H4 (cell line): ENCODE data around the gene PIWIL4. TPM values are rescaled to one million over a fixed set of nuclear protein-coding genes. Genes with fewer than 3 reads are reported as not detected.
"Not testable (repeated sequence)": the region's sequence is repeated elsewhere in the genome, so short reads cannot be mapped to it uniquely, and the experiment has no call there.

Source experiments
- DNase-seq: peaks from one replicate; pipeline ENCODE4 v3.0.0-alpha.2; 2015; ENCODE audit warnings: low spot score
- total RNA-seq: library from RNA; depleted of rRNA; stranded (reverse); fragments of >200 nt; shearing (Covaris generic); gene quantifications from 2 replicates; pipeline ENCODE4 v1.2.3, GENCODE V29; 2014

PIWIL4 gene
- total RNA-seq, 1 experiment from 2014 or later: not detected

DNA sequence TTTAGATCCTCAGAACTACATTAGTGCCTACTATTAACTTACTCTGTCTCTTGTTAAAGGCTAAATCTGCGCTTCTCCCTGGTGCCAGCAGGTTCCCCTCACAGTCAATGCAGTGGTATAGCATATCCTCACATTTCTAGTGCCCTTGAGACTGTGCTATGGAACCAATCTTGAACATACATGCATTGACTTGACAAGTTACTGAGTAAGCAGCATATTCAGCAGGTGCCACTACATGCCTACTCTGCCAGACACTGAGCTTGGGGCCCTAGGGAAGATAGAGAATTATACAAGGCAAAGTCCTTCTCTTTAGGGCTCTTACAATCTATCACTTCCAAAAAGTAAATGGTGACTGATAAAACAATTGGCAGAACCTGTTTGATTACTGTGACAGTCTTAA, 20.3 kb upstream of the PIWIL4 start:
- no peak for DNase-seq

DNA sequence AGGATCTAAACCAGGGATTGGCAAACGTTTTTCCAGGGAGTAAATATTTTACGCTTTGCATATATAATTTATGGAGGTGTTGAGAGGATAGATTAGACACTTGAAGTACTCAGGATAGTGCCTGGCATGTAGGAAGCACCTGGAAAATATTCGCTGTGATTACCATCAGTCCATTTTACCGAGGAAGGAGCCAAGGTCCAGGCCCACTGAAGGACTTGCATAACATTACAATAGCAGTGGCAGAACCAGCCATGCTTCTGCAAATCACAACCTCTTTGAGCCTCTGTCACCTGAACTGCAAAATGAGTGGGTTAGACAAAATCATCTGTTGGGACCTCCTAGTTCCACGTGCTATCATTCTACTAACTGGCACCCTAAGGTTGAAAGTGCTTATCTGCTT, 18.0 kb upstream of the PIWIL4 start:
- DNase-seq: no peak

DNA sequence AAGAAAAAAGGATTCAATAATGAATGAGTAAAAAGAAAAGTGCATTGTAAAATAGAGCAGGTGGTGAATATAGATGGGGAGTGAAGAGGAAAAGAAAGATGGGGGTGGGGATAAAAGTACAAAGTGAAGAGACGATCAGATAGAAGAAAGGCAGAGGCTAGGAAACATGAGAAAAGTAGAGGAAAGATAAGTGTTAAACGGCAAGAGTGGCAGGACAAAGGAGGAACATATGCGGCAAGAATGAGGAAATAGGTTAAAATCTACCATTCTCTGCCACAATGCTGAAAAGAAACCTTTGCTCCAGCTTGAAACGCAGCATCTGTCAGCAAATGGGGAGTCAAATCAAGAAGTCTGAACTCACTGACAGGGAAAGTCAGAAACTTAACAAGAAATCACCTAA, 16.7 kb upstream of the PIWIL4 start:
- DNase-seq: no peak

DNA sequence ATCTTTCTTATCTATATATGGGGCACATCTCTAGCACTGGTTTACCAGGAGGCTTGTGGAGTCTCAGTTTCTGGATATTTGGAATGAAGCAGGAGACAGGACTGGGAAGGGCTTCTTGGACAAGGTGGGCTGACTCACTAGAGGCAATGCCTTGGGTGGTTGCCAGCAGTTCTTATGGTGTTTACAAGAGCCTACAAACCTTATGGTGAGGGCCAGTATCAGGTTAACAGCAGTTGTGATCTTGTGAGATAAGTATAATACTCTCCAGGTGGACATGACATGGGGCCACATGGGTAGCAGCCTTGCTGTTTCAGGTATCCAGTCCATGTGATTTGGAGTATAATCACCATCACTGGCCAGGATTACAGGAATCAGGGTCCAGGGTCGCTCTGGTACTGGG, 13.2 kb upstream of the PIWIL4 start:
- peak; percentile 45 for DNase-seq

DNA sequence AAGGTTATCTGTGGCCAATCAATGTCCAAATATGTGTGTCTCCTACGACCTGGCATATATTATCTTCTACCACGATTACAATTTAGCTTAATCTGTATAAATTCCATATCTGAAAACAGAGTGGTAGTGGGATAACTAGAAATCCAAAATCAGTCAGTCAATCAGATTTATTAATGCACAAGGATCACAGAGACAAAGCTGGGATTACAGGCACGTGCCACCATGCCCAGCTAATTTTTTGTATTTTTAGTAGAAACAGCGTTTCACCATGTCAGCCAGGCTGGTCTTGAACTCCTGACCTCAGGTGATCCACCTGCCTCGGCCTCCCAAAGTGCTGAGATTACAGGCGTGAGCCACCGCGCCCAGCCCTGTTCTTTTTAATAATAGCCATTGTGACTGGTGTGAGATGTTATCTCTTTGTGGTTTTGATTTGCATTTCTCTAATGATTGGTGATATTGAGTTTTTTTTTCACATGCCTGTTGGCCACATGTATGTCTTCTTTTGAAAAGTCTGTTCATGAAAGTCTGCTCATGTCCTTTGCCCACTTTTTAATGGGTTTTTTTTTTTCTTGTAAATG, 11.3 kb upstream of the PIWIL4 start:
- not testable (repeated sequence) for DNase-seq

DNA sequence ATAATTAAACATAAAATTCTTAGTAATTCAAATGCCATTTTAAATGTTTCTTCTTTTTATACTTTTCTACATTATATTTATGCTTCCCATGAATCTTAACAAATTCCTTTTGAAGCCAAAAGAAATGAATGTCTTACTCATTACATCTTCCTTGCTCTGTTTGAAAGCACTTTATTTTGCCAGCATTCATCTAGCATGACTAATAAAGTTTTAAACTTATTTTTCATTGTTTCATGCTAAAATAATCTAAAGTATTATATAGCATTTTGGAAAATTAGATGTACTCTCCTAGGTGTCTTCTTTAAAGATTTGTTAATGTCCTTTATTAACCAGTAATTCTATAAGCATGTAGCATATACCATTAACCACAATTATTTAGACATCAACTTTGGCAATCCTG, 9.7 kb upstream of the PIWIL4 start:
- DNase-seq: no peak

DNA sequence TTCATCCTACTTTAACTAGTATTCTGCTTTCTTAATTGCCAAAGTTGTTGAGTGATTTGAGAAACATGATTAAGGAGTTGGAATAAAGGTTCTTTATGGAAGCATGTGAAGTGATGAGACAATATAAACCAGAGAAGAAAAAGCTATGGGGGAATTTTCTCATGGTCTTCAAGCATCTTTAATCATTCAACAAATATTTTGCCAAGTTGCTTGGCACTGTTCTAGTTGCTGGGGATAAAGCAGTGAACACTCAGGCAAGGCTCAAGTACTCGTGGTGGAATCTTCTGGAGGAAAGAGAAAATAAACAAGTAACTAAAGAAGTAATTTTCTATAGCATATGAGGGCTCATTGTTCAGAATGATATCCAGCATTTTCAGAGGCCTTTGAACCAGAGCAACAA, 9.2 kb upstream of the PIWIL4 start:
- no peak for DNase-seq

DNA sequence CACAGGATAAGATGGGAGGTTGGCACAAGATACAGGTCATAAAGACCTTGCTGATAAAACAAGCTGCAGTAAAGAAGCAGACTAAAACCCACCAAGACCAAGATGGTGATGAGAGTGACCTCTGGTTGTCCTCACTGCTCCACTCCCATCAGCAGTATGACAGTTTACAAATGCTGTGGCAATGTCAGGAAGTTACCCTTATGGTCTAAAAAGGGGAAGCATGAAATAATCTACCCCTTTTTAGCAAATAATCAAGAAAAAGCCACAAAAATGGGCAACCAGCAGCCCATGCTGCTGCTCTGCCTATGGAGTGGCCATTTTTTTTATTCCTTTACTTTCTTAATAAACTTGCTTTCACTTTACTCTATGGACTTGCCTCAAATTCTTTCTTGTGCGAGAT, 8.7 kb upstream of the PIWIL4 start:
- no peak for DNase-seq

DNA sequence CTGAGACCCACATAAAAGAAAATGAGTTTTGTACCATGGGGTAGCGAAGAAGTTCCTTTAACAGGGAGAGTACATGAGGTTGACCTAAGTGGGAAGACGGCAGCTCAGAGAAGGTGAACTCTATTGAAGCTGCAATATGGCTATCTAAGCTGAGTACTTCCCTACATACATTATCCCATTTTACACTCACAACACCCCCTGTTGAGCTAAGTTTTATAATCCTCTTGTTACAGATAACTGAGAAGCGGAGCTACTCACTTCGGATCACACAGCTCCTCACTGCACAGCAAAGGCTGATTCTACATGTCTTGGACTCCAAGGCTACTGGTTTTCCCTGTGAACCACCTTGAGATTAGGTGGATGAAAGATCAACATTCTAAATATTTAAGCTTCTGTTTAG, 8.2 kb upstream of the PIWIL4 start:
- DNase-seq: no peak

DNA sequence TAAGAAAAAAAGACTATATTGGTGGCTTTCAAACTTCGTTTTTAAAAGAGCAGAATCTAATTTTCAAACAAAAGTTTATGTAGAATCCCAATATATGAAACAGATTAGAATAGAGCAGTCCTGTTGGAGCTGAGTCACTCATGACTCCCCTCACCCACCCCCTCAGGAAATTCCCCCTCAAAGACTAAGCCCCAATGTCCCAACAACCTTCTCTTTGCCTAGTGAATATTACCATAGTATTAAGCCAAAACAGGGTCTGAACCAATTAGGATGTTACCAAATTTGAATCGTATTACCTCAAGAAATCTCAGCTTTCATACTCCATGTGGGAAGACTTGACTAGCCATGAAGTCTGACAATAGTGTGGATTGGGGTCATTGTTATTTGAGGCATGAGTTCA, 7.8 kb upstream of the PIWIL4 start:
- no peak for DNase-seq

DNA sequence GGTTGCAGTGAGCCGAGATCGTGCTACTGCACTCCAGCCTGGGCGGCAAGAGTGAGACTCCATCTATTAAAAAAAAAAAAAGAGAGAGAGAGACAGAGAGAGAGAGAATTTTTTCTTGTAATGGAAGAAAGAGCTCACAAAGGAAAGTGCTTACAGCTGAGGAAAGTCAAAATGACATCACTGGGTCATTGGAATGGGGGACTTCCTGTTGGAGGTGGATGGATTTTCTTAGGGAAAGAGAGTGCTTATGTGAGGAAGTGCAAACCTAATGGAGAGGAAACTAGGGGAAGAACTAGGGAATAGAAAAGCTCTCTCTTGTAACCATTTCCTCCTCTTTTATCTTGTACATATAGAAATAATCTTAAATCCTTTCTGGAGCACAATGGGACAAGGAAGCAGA, 6.3 kb upstream of the PIWIL4 start:
- no peak for DNase-seq

DNA sequence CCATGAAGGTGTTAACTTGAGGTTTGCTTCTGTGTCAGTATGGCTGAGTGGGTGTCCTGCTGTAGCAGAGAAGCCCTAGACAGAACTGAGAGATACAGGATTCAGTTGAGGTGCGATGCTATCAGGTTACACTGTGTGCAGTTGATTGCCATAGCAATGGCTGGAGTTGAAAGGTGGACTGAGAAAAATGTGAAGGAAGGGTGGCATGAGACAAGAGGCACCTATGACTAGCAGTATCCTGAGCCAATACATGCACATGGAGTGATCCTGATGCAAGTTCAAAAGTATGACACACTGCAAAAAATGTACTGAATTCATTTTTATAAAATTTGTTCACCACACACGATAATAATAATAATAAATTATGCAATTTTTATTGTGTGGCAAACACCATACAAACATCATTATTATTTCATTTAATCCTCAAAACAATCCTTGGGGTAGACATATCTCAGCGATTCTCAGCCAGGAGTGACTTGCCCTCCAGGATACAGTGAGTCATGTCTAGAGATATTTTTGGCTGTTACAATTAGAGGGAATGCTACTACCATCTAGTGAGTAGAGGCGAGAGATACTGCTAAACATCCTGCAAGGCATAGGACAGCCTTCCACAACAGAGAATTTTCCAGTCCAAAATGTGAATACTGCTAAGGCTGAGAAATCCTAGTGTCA, 3.9 kb upstream of the PIWIL4 start:
- DNase-seq: peak; percentile 19

DNA sequence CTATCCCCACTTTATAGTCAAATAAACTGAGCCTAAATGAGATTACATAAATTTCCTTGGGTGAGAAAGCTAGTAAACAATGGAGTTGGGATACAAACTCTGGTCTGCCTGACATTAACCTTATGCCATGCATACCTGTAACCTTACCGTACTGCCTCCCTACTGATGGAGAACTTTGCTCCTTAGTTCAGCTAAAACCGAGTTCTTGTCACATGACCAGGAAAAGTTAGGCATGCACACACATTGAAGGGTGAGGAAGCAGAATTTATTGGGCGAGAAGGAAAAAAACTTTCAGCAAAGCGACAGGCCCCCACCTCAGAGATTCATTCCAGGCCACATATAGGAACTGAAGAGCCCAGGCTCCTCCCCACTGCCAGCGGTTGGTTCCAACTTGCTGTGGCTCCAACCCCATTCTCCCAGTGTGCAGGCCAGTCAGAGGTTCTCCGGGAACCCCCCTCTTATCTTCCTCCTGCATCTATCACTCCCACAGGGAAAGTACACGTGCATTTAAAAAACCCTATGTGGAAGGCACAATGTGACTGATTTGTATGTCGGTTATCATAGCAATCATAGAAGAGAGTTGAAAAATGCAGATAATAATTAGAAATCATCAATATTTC, 3.2 kb upstream of the PIWIL4 start:
- no peak for DNase-seq

DNA sequence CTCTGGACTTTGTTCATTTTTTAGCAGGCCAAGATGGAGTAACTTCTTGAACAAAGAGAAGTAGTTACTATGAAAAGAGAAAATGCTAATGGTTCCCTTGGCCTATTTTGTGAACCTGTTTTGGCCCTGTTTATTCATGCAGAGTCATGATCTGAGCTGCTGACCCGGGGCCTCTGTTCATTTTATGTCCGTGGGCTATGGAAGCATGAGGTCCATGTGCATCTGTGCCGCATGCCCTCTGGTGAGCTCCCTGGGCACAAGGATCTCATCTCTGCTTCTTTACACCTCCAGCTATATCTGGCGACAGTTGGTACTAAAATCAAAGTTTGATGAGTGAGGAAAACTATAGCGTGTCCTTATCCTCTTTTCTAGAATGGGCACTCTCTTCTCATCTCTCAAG, 1.0 kb downstream of the PIWIL4 start:
- no peak for DNase-seq

DNA sequence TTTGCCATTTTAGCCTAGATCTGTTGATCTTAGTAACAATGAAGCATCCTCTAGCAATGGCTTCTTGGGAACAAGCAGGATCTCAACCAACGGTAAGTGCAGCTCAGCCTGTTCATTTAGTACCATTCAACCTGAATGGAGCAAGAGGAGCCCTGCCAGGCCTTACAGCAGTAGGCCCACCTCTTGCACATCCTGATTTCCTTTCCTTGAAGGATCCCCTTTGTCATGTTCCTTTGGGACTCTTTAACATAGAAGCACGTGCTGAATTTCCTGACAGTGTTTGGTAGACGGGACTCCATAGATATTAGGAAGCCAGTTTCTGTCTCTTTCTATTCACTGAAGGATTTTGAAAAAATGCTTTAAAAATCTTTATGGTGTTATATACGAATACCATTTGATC, 1.5 kb downstream of the PIWIL4 start:
- no peak for DNase-seq

DNA sequence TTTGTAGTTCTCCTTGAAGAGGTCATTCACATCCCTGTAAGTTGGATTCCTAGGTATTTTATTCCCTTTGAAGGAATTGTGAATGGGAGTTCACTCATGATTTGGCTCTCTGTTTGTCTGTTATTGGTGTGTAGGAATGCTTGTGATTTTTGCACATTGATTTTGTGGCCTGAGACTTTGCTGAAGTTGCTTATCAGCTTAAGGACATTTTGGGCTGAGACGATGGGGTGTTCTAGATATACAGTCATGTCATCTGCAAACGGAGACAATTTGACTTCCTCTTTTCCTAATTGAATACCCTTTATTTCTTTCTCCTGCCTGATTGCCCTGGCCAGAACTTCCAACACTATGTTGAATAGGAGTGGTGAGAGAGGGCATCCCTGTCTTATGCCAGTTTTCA, 5.8 kb downstream of the PIWIL4 start:
- not testable (repeated sequence) for DNase-seq

DNA sequence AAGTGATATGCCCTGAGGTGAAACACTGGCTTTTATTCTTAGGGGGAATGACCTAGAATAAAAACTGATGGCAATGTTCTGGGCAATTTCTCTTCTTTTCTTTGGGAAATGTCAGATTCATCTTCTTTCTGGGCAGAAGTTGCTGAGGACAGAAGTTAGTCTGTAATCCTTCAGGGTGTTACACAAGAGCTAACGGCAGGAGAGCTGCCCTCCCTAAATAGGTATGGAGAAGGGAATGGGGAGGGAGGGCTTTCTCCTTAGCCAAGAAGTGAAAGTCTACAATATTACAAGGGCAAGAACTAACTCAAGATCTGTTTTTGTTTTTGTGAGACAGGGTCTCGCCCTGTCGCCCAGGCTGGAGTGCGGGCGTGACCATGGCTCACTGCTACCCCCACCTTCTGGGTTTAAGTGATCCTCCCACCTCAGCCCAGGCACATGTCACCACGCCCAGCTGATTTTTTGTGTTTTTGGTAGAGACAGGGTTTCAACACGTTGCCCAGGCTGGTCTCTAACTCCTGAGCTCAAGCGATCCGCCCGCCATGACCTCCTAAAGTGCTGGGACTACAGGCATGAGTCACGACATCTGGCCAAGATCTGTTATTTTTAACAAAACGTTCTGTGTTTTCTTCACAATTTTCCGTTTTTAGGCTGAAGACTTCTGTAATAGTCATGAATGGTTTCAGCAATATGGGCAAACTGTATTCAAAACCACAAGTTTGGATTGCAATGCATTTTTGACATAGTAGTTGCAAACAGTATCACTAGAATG, 7.2 kb downstream of the PIWIL4 start:
- DNase-seq: peak; percentile 19

DNA sequence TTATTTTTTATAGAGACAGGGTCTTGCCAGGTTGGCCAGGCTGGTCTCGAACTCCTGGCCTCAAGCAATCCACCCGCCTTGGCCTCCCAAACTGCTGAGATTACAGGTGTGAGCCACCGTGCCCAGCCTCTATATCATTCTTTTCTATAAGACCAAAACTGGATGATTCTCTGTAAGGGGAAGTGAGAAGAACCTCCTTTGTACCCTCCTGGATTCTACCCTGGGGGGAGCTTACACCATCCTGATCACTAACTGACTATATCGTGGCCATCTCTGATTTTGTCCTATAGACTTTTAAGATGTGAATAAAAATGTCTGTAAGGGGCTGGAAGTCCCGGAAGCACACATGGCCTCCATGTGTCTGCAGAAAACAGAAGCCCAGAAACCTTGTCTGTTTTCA, 9.1 kb downstream of the PIWIL4 start:
- DNase-seq: no peak

DNA sequence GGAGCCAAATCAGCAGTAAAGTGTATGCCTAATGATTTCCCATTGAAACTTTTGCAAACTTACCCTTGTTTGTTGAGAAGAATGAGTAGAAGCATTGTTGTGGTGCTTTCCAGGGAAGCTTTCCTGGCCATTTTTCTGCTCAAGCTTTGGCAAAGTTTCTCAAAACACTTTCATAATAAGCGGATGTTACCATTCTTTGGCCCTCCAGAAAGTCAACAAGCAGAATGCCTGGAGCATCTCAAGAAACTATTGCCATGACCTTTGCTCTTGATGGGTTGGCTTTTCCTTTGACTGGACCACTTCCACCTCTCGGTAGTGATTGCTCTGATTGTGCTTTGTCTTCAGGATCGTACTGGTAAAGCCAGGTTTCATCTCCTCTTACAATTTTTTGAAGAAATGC, 10.7 kb downstream of the PIWIL4 start:
- no peak for DNase-seq

DNA sequence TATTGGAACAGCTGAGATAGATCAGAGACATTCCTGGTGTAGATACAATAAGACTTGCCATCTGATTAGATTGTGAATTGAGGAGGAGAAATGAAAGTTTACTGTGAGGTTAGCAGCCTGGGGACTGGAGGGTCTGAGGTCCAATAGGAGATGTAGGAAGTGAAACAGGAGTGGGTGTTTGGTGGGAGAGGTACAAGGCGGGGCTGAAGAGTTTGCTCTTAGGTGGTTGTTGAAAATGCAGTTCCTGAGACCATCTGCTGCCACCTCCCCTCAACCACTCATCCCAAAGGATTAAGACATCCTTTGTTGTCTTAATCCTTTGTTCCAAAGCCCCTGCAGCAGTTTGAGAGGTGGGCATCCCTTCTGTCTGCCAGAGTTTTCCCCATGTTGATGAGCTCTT, 14.8 kb downstream of the PIWIL4 start:
- DNase-seq: no peak

DNA sequence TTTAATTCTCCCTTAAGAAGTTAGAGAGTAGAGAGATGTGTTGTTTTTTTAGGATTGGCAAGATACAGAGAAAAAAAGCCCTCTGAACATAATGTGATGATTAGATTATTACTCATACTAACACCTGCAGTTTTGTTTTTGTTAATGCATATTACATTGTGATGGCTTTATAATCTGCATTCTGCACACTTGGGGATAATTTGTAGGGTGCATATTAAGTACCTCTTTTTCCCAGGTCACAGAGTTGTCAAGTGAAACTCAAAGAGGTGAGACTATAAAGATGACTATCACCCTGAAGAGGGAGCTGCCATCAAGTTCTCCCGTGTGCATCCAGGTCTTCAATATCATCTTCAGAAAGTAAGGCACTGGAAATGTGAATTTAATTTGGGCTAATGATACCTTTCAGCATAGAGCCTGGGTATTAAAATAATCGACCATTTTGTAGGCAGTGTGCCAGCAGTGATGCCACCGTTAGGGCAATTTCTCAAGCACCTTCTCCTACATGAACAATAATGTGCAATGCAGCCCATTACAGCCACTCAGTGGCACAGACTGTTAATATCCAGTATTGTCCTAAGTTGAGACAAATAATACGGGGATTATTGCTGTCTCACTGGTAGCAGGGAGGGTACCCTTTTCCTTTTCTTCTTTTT, 16.2 kb downstream of the PIWIL4 start:
- DNase-seq: no peak

DNA sequence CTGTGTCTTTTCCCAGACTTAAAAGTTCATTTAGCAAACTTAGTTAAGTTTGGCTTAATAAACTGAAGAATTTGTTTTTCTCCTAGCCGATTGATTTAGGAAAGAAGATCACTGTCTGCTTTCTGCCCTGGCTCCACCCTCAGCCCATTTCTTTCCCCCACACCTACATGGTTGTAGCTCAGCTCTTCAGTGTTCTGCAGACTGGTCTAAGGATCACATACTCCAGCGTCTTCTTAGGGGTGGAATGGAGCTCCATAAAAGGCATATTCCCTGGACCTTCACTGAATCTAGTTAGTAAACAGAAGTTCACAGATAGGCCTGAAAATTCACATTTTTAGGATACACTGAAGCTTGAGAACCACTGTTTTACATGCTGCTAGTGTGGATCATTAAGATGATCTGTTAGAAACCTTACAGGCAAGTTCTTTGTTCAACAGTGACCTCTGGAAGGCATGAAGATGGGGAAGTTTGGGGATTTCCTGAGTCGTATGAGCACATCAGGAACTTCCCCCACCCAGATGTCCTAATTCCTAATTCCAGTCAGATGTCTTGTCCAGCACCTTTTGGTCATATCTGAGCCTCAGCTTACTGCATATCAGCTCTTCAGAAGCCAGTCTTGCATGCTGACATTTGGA, 16.8 kb downstream of the PIWIL4 start:
- DNase-seq: no peak
